Muscle of leg (tissue), 11 donors: ENCODE results near the gene DMWD. TPM values are rescaled to one million over a fixed set of nuclear protein-coding genes. Genes with fewer than 3 reads are reported as not detected.
A peak's percentile ranks its signal among the peaks of the same experiment; 100 is the strongest.

Experiments
- DNase-seq: peaks from one replicate; pipeline ENCODE4 v3.0.0; 2013
- H3K27ac ChIP-seq: one replicate; pipeline ENCODE4 v1.5.1; 2013; ENCODE audit warnings: mild to moderate bottlenecking, low read length, control low read depth
- H3K27me3 ChIP-seq: one replicate; pipeline ENCODE4 v1.6.1; 2013; ENCODE audit warnings: low read length; ENCODE audit not compliant: control insufficient read depth, insufficient read depth
- H3K36me3 ChIP-seq: one replicate; pipeline ENCODE4 v1.6.1; 2013; ENCODE audit warnings: low read length; ENCODE audit not compliant: control insufficient read depth, insufficient read depth
- H3K4me1 ChIP-seq: one replicate; pipeline ENCODE4 v1.6.1; 2013; ENCODE audit warnings: low read length; ENCODE audit not compliant: control insufficient read depth, insufficient read depth
- H3K4me3 ChIP-seq: one replicate; pipeline ENCODE4 v1.5.1; 2013; ENCODE audit warnings: low read length, control low read depth
- H3K9me3 ChIP-seq: replicated peaks from 2 replicates; pipeline ENCODE4 v1.6.1; 2013; ENCODE audit warnings: low read depth, low read length; ENCODE audit not compliant: control insufficient read depth
- WGBS: methylation state at CpG from one replicate; pipeline ENCODE4 v1.1.5; 2013; ENCODE audit warnings: missing lambda C conversion rate; ENCODE audit not compliant: insufficient coverage; 5-methylcytosine and 5-hydroxymethylcytosine counted together
- polyA plus RNA-seq, 8 donors: library from polyadenylated mRNA; unstranded; fragments of 120-200 nt; gene quantifications; one replicate each; pipeline versions ENCODE4 v1.2.1 to v1.2.3, GENCODE V29; 2013; ENCODE audit warnings: inconsistent platforms in 1 of 8, low replicate concordance in 1 of 8; ENCODE audit not compliant: insufficient read length in 8 of 8, insufficient read depth in 1 of 8
- total RNA-seq: library from RNA; stranded (reverse); fragments of 120-200 nt; gene quantifications from one replicate; pipeline ENCODE4 v1.2.4, GENCODE V29; 2013

The DMWD gene
- total and polyA plus RNA-seq, 9 donors: 29.1 to 57.1 (median 44.4) TPM

DNA sequence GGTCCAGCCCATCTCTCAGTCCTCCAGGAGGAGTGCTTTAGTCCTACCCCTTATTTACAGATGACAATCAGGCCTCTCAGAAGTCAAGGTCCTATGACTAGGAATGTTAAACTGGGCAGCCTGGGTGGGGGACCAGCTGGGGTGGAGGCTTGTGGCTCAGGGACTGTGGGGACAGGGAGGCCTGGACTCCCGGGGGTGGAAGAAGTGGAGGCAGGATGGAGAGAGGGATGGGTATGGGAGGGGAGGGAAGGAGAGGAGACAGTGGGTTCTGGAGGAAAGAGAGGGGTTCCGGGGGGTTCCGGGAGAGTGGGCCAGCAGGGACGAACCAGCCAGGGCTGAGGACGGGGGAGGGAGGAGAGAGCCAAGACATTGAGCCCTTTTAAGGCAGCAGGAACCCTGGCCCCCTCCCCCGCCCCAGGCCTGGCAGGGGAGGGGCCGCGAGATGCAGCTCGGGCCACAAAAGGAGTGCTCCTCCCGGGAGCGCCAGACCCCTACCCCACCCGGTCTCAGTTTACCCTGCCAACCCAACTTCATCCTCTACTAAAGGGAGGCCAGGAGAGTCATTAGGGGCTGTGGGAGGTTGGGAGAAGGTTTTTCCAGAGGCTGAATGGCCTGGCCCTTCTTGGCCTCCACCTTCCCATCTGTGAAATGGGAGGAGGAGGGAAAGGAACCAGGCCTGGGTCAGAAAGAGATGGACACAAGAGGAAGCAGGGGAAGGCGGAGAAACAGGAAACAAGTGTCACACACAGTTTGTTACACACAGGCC, 12.0 kb downstream of the DMWD start:
- Histone ChIP-seq H3K4me1 (peaks cover 64% of the 10 kb centered on the region), H3K9me3 (no peaks in the 10 kb centered on the region), H3K27ac (peak overlapping the region; percentile 96), H3K27me3 (peaks cover 9% of the 10 kb centered on the region), H3K36me3 (peaks cover 61% of the 10 kb centered on the region), H3K4me3 (peak overlapping the region; percentile 87)
- 34% methylated on average over 5 of the region's 13 CpGs for WGBS
- no peak for DNase-seq

DNA sequence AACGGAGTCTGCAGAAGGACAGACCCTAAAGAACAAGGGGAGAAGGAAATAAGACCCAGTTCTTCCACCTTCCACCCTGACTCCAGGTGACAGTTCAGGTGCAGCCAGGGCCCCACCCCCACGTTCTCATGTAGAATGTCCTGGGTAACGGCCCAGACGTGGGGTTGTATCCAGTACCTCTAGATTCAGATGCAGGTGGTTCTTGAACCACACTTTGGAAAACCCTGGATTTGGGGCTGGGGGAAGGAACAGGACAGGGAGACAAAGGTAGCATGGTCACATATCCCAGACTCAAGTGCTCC, 12.5 kb downstream of the DMWD start:
- no peaks in the 10 kb centered on the region for H3K9me3 ChIP-seq
- peaks cover 59% of the 10 kb centered on the region for H3K4me1 ChIP-seq
- peaks cover 9% of the 10 kb centered on the region for H3K27me3 ChIP-seq
- 53% methylated on average over 3 of the region's 4 CpGs for WGBS
- H3K4me3 ChIP-seq: peak overlapping the region; percentile 87
- H3K27ac ChIP-seq: peak overlapping the region; percentile 96
- DNase-seq: no peak
- H3K36me3 ChIP-seq: peaks cover 55% of the 10 kb centered on the region

DNA sequence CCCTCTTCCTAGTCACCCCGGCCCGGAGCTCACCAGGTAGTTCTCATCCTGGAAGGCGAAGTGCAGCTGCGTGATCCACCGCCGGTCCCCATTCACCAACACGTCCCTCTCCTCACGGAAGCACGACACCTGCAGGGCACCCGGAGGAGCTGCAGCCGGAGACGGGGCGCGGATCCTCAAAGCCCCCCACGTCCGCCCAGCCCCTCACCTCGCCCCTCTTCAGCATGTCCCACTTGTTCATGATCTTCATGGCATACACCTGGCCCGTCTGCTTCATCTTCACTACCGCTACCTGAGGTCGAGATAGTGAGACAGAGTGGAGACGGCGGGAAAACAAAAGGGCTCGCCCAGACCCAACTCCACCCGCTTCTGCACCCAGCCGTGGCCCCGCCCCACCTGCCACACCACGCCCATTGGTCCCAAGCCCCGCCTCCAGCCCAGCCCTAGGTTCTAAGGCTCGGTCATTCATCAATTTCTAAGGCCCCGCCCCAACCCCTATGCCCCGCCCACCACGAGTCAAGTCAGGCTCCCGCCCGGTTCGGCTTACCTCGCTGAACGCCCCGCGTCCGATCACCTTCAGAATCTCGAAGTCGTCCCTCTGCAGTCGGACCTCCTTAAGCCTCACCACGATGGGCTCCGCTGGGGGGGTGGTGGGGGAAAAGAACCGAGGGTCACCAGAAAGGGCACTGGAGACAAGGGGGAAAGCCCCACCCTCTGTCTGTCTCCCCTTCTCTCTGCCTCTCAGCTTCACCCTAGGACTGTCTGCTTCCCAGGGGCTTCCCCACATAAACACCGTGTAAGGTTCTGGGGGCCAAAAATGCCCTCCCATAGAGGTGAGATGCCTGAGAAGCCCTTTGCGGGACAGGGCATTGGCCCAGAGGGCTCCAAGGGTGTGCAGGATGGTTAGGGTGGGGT, 13.2 kb downstream of the DMWD start:
- Histone ChIP-seq H3K27me3 (peaks cover 9% of the 10 kb centered on the region), H3K4me1 (peaks cover 53% of the 10 kb centered on the region), H3K4me3 (peak overlapping the region; percentile 87), H3K27ac (peak overlapping the region; percentile 96), H3K9me3 (no peaks in the 10 kb centered on the region), H3K36me3 (peaks cover 55% of the 10 kb centered on the region)
- 17% methylated on average over 22 of the region's 48 CpGs for WGBS
- peak; percentile 60 for DNase-seq

DNA sequence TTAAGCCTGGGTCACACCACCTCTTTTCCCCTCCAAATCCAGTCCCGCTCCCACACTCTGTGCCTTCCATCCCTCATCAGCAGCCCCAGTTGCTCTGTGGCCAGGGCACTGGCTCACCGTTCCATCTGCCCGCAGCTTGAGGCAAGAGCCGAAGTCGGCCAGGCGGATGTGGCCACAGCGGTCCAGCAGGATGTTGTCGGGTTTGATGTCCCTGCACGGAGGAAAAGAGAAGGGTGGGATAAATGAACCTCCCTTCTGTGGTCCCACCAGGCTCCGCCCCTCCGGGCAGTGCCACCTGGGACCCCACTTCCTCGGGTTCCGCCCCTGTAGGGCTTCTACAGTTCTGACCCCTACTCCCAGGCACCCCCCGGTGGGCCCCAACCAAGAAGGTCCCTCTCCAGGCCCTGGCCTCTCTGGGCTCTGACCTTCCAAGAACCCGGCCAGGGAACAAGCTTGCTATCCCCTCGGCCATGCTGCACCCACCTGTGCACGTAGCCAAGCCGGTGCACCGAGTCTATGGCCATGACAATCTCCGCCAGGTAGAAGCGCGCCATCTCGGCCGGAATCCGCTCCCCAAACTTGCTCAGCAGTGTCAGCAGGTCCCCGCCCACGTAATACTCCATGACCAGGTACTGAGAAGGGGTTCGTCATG, 14.5 kb downstream of the DMWD start:
- no peak for DNase-seq
- Histone ChIP-seq H3K4me1 (peaks cover 45% of the 10 kb centered on the region), H3K36me3 (peaks cover 57% of the 10 kb centered on the region), H3K27ac (no peak overlapping the region), H3K27me3 (peaks cover 9% of the 10 kb centered on the region), H3K4me3 (no peak overlapping the region), H3K9me3 (no peaks in the 10 kb centered on the region)
- WGBS: 93% methylated on average over 17 of the region's 28 CpGs

DNA sequence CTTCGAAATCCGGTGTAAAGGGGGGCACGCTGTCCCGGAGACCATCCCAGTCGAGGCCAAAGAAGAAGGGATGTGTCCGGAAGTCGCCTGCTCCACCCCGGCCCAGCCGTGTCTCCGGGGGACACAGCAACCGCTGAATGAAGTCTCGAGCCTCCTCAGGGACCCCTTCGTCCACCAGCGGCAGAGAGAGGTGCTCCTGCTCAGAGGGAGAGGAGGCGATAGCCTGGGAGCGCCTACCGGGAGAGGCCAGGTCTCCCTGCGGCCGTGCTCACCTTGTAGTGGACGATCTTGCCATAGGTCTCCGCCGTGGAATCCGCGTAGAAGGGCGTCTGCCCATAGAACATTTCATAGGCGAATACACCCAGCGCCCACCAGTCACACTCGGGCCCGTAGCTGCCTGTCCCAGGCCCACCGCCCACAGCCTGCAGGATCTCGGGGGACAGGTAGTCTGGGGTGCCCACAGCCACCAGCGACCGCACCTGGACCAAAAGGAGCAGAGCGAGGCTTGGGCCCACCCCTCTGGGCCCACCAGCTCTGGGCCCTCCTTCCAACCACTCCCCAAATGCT, 15.2 kb downstream of the DMWD start:
- Histone ChIP-seq H3K27me3 (peaks cover 7% of the 10 kb centered on the region), H3K4me1 (peaks cover 45% of the 10 kb centered on the region), H3K27ac (no peak overlapping the region), H3K4me3 (no peak overlapping the region), H3K9me3 (no peaks in the 10 kb centered on the region), H3K36me3 (peaks cover 64% of the 10 kb centered on the region)
- no peak for DNase-seq
- WGBS: 88% methylated on average over 31 of the region's 34 CpGs

DNA sequence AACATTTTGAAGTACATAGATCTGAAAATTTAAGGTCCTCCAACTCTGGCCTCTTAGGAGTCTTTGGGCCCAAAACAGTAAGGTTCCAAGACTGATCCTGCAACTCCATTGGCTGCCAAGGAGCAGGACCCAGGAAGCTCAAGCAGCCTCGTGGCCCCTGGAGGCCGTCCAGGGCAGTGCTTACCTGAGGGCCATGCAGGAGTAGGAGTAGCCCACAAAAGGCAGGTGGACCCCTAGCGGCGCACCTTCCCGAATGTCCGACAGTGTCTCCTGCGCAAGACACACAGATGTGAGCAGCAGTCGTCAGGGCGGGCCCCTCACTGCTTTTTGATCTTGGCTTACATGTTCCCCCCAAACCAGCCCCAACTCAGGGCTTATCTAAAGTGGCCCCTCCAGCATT, 17.9 kb downstream of the DMWD start:
- Histone ChIP-seq H3K27ac (no peak overlapping the region), H3K9me3 (no peaks in the 10 kb centered on the region), H3K27me3 (peaks cover 1% of the 10 kb centered on the region), H3K36me3 (peaks cover 67% of the 10 kb centered on the region), H3K4me3 (no peak overlapping the region), H3K4me1 (peaks cover 43% of the 10 kb centered on the region)
- WGBS: 78% methylated on average over 9 of the region's 9 CpGs
- no peak for DNase-seq

DNA sequence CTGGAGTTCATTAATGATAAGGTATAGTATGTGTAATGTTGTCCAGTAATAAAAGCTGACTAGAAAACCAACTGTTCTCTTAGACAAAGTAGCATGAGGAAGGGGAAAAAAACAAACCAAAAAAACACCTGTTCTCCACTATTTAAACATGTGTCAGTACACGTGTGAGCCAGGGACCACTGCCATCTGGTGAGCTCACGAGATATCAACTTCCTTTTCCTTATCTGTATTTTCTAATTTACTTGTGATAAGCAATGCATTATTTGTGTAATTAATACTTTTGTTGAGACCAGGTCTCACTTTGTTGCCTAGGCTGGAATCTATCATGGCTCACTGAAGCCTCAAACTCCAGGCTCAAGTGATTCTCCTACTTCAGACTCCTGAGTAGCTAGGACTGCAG, 19.3 kb downstream of the DMWD start:
- Histone ChIP-seq H3K4me3 (no peak overlapping the region), H3K9me3 (no peaks in the 10 kb centered on the region), H3K4me1 (peaks cover 37% of the 10 kb centered on the region), H3K27ac (no peak overlapping the region), H3K27me3 (no peaks in the 10 kb centered on the region), H3K36me3 (peaks cover 57% of the 10 kb centered on the region)
- no peak for DNase-seq
- WGBS: no CpG with 5 or more reads among the region's 2 CpGs

DNA sequence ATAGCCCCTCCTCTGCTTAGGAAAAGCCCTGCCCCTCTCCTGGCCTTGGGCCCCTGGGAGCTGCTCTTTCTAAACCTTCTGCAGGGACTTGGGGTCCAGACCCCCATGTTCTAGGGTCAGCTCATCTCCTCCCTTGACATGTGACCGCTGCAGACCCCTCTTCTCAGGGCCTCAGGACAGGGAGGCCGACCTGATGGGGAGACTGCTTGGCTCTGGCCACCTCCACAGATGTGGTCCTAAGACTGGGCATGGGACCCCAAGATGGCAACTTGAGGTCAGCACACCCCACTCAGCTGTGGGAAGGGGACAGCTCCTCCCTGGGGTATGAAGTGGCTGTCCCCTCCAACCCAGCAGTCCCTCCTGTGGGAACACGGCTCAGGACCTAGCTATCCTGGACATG, 19.7 kb downstream of the DMWD start:
- Histone ChIP-seq H3K27ac (peak overlapping the region; percentile 65), H3K36me3 (peaks cover 52% of the 10 kb centered on the region)

DNA sequence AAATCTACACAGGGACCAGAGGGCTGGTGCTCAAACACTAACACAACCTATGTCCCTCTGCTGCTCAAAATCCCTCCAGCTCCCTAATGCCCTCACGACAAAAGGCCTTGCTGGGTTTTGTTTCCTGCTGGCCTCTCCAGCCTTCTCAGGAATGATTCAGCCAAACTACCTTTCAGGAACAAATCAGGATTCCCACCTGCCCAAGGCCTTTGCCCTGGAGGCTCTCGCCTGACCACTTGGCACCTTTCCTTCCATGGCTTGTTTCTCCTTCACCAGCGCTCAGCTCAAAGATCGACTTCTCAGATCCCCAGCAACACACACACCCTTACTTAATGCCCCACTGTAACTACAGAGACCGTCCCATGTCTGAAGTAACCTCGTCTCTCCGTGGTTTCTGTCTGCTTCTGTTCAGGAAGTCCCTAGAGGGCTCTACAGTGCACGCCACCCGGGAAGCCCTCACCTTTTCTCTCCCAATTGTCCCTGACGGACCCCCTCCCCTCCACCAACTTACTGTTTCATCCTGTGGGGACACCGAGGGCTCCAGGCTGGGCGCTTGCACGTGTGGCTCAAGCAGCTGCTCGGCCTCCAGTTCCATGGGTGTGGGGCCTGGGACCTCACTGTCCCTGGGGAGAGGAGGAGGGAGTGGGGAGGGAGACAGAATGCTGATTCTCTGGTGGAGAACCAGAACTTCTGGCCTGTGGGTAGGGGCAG, 20.4 kb downstream of the DMWD start:
- Histone ChIP-seq H3K27ac (peak overlapping the region; percentile 65), H3K4me3 (no peak overlapping the region), H3K4me1 (peaks cover 41% of the 10 kb centered on the region), H3K27me3 (peaks cover 2% of the 10 kb centered on the region), H3K9me3 (no peaks in the 10 kb centered on the region), H3K36me3 (peaks cover 46% of the 10 kb centered on the region)
- 78% methylated on average over 11 of the region's 14 CpGs for WGBS
- no peak for DNase-seq

More for the DNA sequence above, 19.7 kb downstream of the DMWD start:
- DNase-seq: no peak
- H3K27me3 ChIP-seq: peaks cover 2% of the 10 kb centered on the region
- no CpG with 5 or more reads among the region's 3 CpGs for WGBS
- H3K4me3 ChIP-seq: no peak overlapping the region
- H3K9me3 ChIP-seq: no peaks in the 10 kb centered on the region
- H3K4me1 ChIP-seq: peaks cover 37% of the 10 kb centered on the region
